Suppressor macrophage treated with lipopolysaccharide for 4 hours (primary cell): ENCODE measurements around the gene PPP6R3.
"Not testable (repeated sequence)": the region's sequence is repeated elsewhere in the genome, so short reads cannot be mapped to it uniquely, and the experiment has no call there.

ENCODE experiments used
- DNase-seq: peaks from one replicate; pipeline ENCODE4 v3.0.0-alpha.2; 2020

The PPP6R3 gene

DNA sequence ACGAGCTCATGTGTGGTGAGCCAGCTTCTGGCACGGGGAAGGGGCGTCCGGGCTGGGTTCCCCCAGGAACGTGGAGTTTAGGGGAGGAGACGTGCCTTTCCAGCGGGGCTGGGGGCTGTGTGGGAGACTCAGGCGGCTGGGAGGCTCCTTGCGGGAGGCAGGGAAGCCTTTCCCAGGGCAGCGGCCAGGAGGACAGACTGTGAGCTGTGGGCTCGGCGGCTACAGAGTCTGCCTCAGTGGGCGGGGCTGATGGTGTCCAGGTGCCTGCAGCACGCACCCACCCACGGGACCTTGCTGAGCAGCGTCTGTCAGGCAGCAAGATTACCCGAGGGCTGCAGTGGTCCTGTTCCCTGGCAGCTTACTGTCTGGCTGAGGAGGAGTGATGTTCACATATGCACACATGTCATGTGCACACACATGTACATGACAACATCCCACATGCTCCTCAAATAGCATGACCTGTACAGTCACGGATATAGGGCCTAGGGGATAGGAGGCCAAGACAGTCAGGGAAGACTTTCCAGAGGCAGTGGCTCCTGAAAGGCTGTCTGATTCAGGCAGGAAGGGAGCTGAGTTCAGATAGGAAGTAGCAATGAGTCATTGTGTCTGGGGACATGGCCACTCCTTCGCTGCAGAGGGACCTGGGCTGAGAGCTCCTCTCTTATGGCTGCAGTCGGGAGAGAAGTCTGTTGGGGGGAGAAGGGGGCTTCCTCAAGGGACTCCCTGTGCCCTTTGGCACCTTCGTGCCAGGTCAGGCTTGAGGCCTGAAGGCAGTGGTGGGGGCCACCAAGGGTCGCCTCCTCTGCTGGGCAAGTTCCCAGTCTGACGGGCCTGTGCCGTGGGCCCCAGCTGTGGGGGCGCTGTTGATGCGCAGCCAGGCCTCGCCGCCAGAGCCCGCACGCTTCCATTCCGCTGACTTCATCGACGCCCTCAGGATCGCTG lies 23.3 kb upstream of the PPP6R3 start:
- DNase-seq = peak; percentile 74

DNA sequence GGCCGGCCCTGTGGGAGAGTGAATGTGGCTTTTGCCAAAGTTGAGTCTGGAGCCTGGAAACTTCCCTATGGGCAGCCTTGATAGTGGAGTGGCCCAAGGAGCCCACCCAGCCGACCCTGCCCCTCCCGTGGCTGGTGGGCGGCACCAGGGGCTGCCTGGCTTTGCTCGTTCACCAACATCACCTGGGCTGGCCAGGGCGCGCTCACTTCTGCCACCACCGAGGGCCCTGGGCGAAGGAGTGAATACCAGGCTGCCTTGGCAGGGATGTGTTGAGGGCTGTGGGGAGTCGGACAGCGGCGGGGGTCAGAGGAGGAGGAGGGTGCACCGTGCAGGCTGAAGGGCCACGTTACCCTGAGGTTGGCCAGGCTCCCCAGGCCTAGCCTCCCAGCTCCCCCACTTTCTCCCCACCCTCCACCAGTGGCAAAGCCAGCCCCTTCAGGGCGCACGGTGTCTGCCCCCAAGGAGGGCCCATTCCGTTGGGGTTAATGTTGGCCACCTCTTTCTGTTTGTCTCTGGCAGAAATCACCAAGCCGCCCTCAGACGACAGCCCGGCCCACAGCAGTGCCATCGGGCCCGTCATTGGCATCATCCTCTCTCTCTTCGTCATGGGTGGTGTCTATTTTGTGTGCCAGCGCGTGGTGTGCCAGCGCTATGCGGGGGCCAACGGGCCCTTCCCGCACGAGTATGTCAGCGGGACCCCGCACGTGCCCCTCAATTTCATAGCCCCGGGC lies 22.5 kb upstream of the PPP6R3 start:
- DNase-seq = no peak

DNA sequence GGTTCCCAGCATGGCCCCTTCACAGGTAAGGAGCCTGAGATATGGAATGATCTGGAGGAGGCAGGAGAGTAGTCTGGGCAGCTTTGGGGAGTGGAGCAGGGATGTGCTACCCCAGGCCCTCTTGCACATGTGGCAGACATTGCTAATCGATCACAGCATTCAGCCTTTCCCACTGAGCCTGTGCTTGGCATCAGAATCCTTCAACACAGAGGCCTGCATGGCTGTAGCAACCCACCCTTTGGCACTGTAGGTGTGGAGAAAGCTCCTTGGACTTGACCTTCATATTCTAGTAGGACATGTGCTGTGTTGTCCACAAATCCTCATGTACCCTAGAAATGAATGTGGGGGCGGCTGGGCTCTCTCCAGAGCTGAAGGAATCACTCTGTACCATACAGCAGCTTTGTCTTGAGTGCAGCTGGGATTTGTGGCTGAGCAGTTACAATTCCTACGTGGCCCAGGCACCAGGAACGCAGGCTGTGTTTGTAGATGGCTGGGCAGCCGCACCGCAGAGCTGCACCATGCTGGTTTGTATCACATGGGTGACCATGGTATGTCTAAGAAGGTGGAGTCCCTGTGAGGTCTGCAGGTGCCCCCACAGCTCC lies 21.8 kb upstream of the PPP6R3 start:
- no peak for DNase-seq

DNA sequence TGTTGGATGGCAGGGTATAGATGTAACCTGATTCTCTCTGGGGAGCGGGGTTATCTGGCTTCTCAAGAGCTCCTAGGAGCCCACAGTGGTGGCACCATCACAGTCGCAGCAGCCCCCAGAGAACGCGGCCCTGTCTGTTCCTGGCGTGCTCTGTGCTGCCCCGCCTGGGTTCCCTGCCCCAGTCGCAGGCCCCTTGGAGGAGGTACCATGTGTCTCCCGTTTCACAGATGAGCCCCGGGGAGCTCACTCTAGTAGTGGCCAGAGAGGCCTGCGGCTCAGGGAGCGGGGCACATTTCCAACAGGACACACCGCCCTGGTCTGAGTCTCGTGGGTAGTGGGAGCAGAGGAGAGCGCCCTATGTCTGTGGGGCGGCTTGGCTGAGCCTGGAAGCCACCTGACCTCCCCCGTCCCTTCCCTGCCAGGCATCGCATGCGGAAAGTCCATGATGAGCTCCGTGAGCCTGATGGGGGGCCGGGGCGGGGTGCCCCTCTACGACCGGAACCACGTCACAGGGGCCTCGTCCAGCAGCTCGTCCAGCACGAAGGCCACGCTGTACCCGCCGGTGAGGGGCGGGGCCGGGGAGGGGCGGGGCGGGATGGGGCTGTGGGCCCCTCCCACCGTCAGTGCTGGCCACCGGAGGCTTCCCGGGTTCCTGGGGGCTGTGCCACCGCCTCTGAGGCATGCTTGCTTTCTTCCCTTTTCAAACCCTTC lies 21.0 kb upstream of the PPP6R3 start:
- no peak for DNase-seq

DNA sequence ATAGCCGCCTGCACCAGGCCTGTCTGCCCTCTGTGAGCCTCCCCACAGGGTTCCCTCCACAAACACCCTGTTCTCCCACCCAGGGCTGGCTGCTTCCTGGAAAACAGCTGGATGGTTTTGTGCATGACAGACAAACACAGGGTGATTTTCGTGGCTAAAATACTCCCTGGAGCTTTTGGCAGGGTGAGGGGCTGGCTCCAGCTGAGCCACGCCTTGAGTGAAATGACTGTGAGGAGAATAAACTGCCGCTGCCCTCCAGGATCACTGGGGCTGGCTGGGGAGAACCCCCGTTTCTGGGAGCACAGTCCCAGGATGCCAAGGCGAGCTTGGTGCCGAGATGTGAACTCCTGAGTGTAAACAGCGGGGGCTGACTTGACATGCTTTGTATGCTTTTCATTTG lies 20.3 kb upstream of the PPP6R3 start:
- DNase-seq = no peak

DNA sequence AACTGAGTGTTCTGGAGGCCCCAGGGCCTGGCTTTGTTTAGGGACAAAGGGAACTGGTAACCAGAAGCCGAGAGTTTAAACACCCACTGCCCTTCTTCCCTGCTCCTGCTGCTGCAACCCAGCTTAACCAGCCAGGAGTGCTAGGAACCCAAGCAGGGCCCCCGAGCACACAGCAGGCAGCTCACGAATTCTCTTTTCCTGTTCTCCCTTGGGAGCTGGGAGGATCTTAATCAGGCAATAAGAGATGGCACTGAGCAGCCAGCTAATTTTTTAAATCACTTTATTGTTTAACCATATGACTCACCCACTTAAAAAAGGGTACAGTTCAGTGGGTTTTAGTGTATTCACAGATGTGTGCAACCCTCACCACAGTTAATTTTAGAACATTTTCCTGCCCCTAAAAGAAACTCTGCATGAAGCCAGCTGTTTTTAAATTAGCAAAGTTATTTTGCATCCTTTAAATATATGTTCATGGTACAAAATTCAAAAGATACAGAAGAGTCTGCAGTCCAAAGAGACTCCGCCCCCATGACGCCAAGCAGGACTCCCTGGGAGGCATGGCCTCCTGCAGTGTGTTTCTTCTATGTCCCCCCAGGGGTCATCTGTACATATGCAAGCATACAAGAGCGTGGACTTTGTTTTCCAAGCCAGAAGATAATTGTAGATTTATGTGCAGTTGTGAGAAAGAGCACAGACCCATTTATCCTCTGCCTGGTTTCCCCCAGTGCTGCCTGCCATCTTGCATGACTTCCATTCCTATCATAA lies 18.9 kb upstream of the PPP6R3 start:
- no peak for DNase-seq

DNA sequence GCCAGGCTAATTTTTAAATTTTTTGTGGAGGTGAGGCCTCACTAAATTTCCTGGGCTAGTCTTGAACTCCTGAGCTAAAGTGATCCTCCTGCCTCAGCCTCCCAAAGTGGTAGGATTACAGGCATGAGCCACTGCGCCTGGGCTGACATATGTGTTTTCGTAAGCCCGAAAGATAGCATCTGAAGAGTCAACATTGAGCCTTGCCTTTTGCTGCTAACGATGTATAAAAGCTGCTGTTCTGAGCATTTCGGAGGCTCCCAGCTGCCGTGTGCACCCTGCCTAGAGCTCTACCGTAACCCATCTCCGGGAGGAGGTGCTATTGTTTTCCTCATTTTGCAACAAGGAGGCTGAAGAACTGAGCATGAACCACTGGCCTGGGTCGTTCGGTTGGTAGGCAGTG lies 18.1 kb upstream of the PPP6R3 start:
- DNase-seq = no peak

DNA sequence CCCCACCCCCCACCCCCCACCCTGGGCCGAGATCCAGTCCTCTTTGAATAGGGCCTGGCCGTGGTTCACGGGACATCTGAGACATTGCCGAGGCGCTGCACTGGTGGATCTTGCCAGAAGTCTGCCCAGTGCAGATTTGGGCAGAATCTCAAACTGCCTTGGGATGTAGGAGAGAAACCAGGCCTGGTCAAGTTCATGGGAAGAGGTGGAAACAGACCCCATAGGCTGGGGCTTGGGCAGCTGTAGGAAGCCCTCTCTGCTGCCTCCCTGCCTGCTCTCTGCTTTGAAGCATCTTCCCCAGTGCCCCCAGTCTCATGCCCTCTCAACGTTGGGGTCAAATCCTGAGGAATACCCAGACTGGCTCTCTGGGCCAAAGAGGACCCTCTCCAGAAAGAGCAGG lies 16.0 kb upstream of the PPP6R3 start:
- no peak for DNase-seq

DNA sequence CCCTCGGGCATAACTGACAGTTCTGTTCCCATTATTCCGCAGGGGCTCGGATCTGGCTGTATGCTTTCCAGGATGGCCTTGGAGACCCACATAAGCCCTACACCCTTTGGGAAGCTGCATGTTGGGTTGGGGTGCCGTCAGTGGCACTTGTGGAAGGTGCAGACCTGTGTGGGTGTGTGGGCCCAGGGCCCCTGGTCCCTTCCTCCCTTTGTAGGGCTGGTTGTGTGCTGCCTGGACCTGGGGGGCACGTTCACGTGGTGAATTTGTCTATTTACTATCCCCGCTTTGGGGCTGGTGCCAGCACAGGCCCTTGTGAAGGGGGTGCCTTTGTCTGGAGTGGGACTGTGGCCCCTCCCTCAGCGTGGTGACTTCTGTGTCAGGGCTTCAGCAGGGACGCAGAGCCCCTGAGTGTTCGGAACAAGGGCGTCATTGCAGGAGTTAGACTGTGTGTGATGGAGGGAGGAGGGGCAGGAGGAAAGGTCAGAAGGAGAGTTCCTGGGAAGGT lies 15.0 kb upstream of the PPP6R3 start:
- DNase-seq = no peak

DNA sequence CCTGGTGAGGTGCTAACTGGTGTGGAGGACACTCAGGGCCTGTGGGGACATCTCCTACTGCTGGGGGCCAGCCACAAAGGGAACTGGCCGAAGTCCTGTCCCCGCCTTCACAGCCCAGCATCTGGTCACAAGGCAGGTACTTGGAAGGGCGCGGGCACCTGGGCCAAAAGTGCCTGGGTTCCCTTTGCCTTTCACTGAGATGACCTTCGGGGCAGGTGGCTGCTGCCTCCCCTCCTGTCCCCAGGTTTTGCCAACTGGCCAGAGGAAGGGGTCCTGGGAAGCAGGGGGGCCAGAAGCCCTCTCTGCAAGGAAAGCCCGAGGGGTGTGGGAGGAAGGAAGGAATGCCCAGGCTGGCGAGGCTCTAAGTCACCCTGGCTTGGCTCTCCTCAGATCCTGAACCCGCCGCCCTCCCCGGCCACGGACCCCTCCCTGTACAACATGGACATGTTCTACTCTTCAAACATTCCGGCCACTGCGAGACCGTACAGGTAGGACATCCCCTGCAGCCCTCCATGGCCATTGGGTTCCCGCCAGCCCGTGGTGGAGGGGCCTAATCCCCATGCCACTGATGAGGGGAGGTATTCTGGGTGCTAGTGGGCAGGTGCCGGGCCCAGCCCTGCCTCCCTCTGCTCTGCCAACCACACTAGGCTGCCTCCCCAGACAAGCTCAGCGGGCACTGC lies 14.4 kb upstream of the PPP6R3 start:
- no peak for DNase-seq

DNA sequence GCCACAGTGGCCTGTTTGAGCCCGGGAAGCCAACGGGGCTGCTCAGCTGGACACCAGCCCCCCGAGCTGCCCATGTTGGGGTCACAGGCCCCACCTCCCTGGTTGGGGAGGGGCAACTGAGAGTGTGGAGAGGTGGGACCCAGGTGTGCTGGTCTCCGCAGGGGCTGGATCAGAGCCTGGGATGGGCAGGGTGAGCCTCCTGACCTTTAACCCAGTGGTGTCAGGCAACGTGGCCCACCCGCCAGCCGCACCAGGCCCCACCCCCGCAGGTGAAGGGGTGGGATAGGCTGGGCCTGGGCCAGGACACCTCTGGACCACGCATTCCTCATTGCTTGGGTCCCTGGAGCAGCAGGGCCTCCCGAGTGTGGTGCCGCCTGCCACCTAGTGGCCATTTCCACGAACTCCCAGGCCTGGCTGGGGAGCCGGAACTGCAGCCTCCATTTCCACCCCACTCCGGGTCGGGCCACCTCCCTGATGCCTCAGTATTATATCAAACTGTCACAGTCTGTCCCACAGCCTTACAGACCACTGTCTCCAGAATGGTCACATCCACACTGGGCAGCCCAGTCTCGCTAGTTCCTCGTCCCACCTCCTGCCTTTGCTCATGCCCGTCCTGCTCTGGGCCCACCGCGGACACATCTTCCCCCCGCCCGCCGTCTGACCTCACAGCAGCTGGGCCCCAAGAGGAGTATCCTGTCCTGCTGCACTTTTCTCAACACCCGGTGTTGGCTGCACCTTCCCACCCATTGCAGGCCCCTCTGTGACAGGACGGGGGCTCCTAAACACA lies 13.3 kb upstream of the PPP6R3 start:
- DNase-seq = peak; percentile 83

DNA sequence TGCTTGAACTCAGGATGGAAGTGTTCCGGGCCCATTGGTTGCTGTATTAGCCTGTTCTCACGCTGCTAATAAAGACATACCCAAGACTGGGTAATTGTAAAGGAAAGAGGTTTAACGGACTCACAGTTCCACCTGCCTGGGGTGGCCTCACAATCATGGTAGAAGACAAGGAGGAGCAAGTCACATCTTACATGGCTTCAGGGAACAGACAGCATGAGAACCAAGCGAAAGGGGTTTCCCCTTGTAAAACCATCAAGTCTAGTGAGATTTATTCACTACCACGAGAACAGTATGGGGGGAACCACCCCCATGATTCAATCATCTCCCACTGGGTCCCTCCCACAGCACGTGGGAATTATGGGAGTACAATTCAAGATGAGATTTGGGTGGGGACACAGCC lies 12.6 kb upstream of the PPP6R3 start:
- not testable (repeated sequence) for DNase-seq

DNA sequence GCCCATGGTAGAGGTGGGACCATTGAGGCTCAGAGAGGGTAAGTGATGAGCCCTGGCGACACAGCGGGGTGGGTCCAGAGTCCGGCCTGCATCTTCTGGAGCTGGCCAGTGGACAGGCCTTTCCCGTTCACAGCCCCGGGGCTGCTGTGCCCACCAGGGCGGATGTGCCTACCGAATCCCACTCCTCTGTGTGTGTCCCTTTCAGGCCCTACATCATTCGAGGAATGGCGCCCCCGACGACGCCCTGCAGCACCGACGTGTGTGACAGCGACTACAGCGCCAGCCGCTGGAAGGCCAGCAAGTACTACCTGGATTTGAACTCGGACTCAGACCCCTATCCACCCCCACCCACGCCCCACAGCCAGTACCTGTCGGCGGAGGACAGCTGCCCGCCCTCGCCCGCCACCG lies 11.9 kb upstream of the PPP6R3 start:
- DNase-seq = no peak

DNA sequence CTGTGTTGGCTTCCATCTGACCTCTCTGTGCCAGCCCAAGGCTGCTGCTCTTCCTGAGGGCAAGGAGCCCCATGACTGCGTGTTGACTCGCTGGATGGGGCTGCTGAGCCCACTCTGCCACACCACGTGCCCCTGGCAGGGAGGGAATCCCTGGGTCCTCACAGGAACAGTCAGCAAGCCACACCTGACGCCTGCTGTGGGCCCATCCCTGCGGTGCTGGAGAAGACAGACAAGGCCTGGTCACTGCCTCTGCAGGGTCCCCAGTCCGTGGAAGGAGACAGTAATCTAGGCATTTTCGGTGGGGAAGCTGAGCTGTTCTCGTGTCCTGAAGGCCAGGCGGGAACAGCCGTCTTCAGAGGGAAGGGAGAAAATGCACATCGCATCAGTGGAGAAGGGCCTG lies 10.6 kb upstream of the PPP6R3 start:
- no peak for DNase-seq

DNA sequence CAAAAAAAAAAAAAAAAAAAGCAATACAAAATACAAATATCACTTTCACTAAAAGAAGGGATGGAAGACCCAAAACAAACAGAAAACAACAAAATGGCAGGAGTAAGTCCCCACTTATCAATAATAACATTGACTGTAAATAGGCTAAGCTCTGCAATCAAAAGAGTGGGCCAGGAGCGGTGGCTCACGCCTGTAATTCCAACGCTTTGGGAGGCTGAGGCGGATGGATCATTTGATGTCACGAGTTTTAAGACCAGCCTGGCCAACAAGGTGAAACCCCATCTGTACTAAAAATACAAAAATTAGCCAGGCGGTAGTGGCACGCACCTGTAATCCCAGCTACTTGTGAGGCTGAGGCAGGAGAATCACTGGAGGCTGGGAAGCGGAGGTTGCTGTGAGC lies 9.8 kb upstream of the PPP6R3 start:
- no peak for DNase-seq

DNA sequence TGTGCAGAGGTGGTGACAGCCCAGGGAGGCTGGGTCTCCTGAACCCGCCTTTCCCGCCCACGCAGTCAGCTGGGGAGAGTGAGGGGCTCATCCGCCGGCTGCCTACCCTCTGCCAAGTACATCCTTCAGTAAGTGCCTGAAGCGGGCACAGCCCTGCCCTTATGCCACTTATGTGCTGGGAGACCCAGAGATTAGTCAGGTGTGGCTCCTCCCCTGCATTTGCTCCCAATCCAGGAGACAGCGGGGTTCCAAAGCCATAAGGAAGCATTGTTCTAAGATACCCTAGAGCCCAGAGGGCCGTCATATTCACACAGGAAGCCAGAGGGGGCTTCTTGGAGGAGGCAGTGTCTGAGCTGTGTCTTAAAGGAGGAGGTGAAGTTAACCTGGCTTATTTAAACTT lies 5.8 kb upstream of the PPP6R3 start:
- DNase-seq = no peak

DNA sequence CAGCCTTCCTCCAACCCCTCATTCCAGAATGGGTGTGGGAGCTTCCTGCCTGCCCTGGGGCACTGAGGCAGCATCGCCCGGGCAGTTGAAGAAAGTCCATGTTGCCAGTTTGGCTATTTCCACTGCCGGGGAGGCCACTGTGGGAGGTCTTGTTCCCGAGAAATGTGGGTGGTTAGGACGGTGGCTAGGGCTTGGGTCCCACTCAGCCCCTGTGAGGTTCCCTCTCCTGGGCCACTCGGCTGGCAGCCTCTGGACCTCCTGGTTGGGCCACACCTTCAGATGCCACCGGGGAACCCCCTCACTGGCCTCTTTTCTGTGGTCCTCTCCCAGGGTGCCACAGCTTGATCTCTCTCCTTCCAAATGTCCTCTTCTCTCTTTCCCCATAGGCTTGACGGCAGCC lies 5.1 kb upstream of the PPP6R3 start:
- no peak for DNase-seq

DNA sequence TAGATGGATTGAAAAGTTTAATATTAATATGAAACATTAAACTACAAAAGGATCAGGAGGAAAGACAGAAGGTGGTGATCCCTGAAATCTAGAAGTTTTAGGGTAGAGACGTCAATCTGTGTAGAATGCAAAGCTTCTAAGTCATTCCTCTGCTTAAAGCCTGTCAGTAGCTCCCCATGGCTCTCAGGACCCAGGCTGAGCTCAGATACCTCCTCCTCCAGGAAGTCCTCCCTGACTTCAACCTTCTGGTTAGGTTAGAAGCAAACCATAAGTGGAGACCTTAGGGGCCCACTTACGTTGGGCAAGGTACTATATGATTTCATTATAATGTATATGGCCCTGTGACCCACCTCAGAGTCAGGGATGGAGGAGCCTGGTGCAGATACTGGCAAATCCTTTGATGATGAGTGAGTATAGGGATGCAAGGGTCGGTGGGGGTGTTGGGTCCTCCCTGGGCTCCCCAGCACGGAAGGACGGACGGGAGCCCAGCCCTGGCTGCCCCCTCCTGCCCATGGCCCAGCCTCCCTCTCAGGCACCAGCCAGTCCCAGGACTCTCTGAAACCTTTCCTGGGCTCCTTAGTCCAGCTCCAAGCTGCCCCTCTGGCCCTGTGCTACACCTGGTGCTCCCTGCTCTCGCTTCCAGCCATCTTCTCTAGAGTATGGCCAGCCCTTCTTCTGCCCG lies 3.2 kb upstream of the PPP6R3 start:
- DNase-seq = no peak

DNA sequence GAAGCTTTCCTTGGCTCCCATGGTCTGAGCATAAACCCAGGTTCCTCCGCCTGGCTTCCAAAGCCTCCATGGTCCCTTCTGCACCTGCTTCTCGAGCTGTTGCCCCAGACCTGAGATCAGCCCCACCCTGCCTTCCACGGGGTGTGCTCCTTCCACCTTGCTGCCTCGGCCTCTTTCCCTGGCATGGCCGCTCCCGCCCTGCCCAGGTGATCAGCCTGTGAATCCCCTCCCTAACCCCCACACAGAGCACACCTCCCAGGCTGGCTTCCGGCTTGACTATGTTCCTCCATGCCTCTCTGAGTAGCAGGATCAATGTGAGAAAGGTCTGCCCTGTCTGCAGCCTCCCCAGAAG lies 2.7 kb upstream of the PPP6R3 start:
- no peak for DNase-seq

DNA sequence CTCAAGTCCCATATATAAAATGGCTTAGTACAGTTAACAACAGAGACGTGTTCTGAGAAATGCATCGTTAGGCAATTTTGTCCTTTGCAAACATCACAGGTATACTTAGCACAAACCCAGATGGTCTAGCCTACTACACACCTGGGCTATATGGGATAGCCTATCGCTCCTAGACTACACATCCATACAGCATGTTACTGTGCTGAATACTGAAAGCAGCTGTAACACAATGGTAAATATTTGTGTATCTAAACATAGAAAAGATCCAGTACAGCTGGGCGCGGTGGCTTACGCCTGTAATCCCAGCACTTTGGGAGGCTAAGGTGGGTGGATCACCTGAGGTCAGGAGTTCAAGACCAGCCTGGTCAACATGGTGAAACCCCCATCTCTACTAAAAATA lies 2.2 kb upstream of the PPP6R3 start:
- not testable (repeated sequence) for DNase-seq
